Gastrocnemius medialis (tissue), 4 donors: ENCODE measurements around the gene EEPD1. TPM values are rescaled to one million over a fixed set of nuclear protein-coding genes. Genes with fewer than 3 reads are reported as not detected.

Source experiments
- ATAC-seq, 2 donors: fragments of 150-250 bp; one replicate each; pipeline ENCODE4 v1.9.1; 2016
- DNase-seq, 2 donors: peaks; one replicate each; pipeline ENCODE4 v3.0.0-alpha.2; 2019
- H3K27ac ChIP-seq, 4 donors: fragments of 200-600 bp; sonication (generic); 1 replicate in 1 of 4; 2 replicates in 3 of 4; pipeline ENCODE4 v1.5.1; 2016 to 2018; ENCODE audit warnings: mild to moderate bottlenecking in 2 of 4, moderate library complexity in 1 of 4
- H3K27me3 ChIP-seq, 3 donors: fragments of 200-600 bp; sonication (generic) in 2 of 3; 1 replicate in 1 of 3; 2 replicates in 2 of 3; pipeline versions ENCODE4 v1.5.1 to v1.6.0; 2016 to 2019; ENCODE audit warnings: mild to moderate bottlenecking in 1 of 3, moderate library complexity in 1 of 3
- H3K36me3 ChIP-seq, 2 donors: fragments of 200-600 bp; sonication (generic) in 1 of 2; one replicate each; pipeline ENCODE4 v1.5.1; 2017 to 2018
- H3K4me1 ChIP-seq, 2 donors: fragments of 200-600 bp; sonication (generic) in 1 of 2; one replicate each; pipeline ENCODE4 v1.5.1; 2016 to 2017; ENCODE audit warnings: mild to moderate bottlenecking in 2 of 2
- H3K4me3 ChIP-seq, 4 donors: fragments of 200-600 bp; sonication (generic) in 3 of 4; 1 replicate in 1 of 4; 2 replicates in 3 of 4; pipeline ENCODE4 v1.5.1; 2016 to 2019; ENCODE audit warnings: mild to moderate bottlenecking in 2 of 4
- H3K9me3 ChIP-seq, 3 donors: fragments of 200-600 bp; sonication (generic) in 2 of 3; 1 replicate in 1 of 3; 2 replicates in 2 of 3; pipeline ENCODE4 v1.5.1; 2016 to 2019
- CTCF ChIP-seq, 5 experiments: fragments of 450-650 bp in 3 of 5; fragments of 200-600 bp in 2 of 5; sonication (generic) in 2 of 5; IDR thresholded peaks in 4 of 5; conservative IDR thresholded peaks in 1 of 5; 1 replicate in 4 of 5; 2 replicates in 1 of 5; pipeline ENCODE4 v1.5.1; 2016 to 2019; ENCODE audit warnings: antibody characterized with exemption in 5 of 5, mild to moderate bottlenecking in 3 of 5, moderate library complexity in 3 of 5
- POLR2A ChIP-seq, 2 donors: fragments of 450-650 bp; IDR thresholded peaks; one replicate each; pipeline ENCODE4 v1.6.1; 2017; ENCODE audit warnings: antibody characterized with exemption in 2 of 2, mild to moderate bottlenecking in 2 of 2, moderate library complexity in 2 of 2
- in situ Hi-C, 4 donors: fragments of 200-750 bp; cut with MboI; loops; one replicate each; pipeline versions ENCODE4 v1.15.0 to v1.8.0; 2017; ENCODE audit warnings: low sequenced_read_pairs in 4 of 4
- intact Hi-C: fragments of 100-400 bp; cut with DNase I; formaldehyde crosslinking; loops from one replicate; pipeline ENCODE4 v1.15.1; 2023; ENCODE audit warnings: low total_unique reads
- total RNA-seq, 4 donors: library from RNA; depleted of rRNA; stranded (reverse); fragments of >200 nt; gene quantifications; one replicate each; pipeline versions ENCODE4 v1.1.0 to v1.2.3, GENCODE V29; 2016

Gene EEPD1
- total RNA-seq, 4 donors from 2014 or later = 41.0 to 68.5 (median 61.3) TPM

GRCh38 chr7:36309716-36310115 lies 156.7 kb downstream of the EEPD1 start:
- no peak for DNase-seq
- in situ Hi-C loops (no loop called here), intact Hi-C loops (loop anchor here (10.0 kb wide), 2 partner anchors 405 to 615 kb away; partner anchors contain the start of gene HERPUD2)
- peaks cover under 1 to 1% of the 10 kb centered on the region in 2 donors for H3K4me1 ChIP-seq
- TF ChIP-seq CTCF (IDR thresholded peaks at IDR 0.05 in 4 of 5, conservative IDR thresholded peaks at IDR 0.05 in 1 of 5) (no peak), POLR2A (IDR thresholded peaks at IDR 0.05) (no peak)
- ATAC-seq = no peak
- H3K36me3 ChIP-seq = no peaks in the 10 kb centered on the region
- H3K27ac ChIP-seq = no peak overlapping the region
- no peaks in the 10 kb centered on the region for H3K9me3 ChIP-seq
- no peak overlapping the region for H3K4me3 ChIP-seq
- no peaks in the 10 kb centered on the region for H3K27me3 ChIP-seq

- intact Hi-C loops = no loop called here
- H3K27me3 ChIP-seq = no peaks in the 10 kb centered on the region
- TF ChIP-seq POLR2A (IDR thresholded peaks at IDR 0.05) (no peak), CTCF (IDR thresholded peaks at IDR 0.05 in 4 of 5, conservative IDR thresholded peaks at IDR 0.05 in 1 of 5) (no peak)
- no peak overlapping the region for H3K4me3 ChIP-seq
- H3K36me3 ChIP-seq = no peaks in the 10 kb centered on the region
- H3K27ac ChIP-seq = no peak overlapping the region
- H3K4me1 ChIP-seq = no peaks in the 10 kb centered on the region
- no peak for DNase-seq
- in situ Hi-C loops = no loop called here
- no peaks in the 10 kb centered on the region for H3K9me3 ChIP-seq
- no peak for ATAC-seq
These were observed 157.8 kb downstream of the EEPD1 start for GRCh38 chr7:36310897-36311296.

GRCh38 chr7:36311539-36311938 lies 158.5 kb downstream of the EEPD1 start:
- no peak for TF ChIP-seq CTCF (IDR thresholded peaks at IDR 0.05 in 4 of 5, conservative IDR thresholded peaks at IDR 0.05 in 1 of 5)
- no peak for TF ChIP-seq POLR2A (IDR thresholded peaks at IDR 0.05)
- in situ Hi-C loops = no loop called here
- Histone ChIP-seq H3K36me3 (no peaks in the 10 kb centered on the region), H3K27ac (no peak overlapping the region), H3K27me3 (no peaks in the 10 kb centered on the region), H3K9me3 (no peaks in the 10 kb centered on the region), H3K4me3 (no peak overlapping the region), H3K4me1 (no peaks in the 10 kb centered on the region)
- ATAC-seq (no peak), DNase-seq (no peak)
- intact Hi-C loops = no loop called here

GRCh38 chr7:36312064-36312914 lies 159.2 kb downstream of the EEPD1 start:
- H3K27me3 ChIP-seq = no peaks in the 10 kb centered on the region
- intact Hi-C loops = no loop called here
- H3K36me3 ChIP-seq = no peaks in the 10 kb centered on the region
- H3K4me1 ChIP-seq = no peaks in the 10 kb centered on the region
- DNase-seq (no peak), ATAC-seq (no peak)
- TF ChIP-seq POLR2A (IDR thresholded peaks at IDR 0.05) (no peak), CTCF (IDR thresholded peaks at IDR 0.05 in 4 of 5, conservative IDR thresholded peaks at IDR 0.05 in 1 of 5) (no peak)
- no peaks in the 10 kb centered on the region for H3K9me3 ChIP-seq
- no peak overlapping the region for H3K4me3 ChIP-seq
- in situ Hi-C loops = no loop called here
- H3K27ac ChIP-seq = no peak overlapping the region
